HUES6 (cell line): Measurements from ENCODE around the gene RFC4.
A peak's percentile ranks its signal among the peaks of the same experiment; 100 is the strongest.
"Not testable (repeated sequence)": the region's sequence is repeated elsewhere in the genome, so short reads cannot be mapped to it uniquely, and the experiment has no call there.

Experiments
- H3K27ac ChIP-seq: 2 replicates; pipeline ENCODE4 v1.7.0; 2013; ENCODE audit warnings: low read depth, mild to moderate bottlenecking, low read length, inconsistent platforms
- H3K27me3 ChIP-seq: 2 replicates; pipeline ENCODE4 v1.6.1; 2013; ENCODE audit warnings: low read length; ENCODE audit not compliant: control insufficient read depth, insufficient read depth
- H3K36me3 ChIP-seq: 2 replicates; pipeline ENCODE4 v1.6.1; 2013; ENCODE audit warnings: low read length; ENCODE audit not compliant: control insufficient read depth, insufficient read depth
- H3K4me1 ChIP-seq: 2 replicates; pipeline ENCODE4 v1.6.1; 2013; ENCODE audit warnings: low read length; ENCODE audit not compliant: control insufficient read depth, insufficient read depth
- H3K4me3 ChIP-seq: 2 replicates; pipeline ENCODE4 v1.5.1; 2013; ENCODE audit warnings: low read depth, low read length
- H3K9ac ChIP-seq: one replicate; pipeline ENCODE4 v1.6.1; 2013; ENCODE audit warnings: mild to moderate bottlenecking, low read length
- H3K9me3 ChIP-seq: 2 replicates; pipeline ENCODE4 v1.6.1; 2013; ENCODE audit warnings: low read depth, low read length; ENCODE audit not compliant: control insufficient read depth, insufficient read depth

Gene RFC4

DNA sequence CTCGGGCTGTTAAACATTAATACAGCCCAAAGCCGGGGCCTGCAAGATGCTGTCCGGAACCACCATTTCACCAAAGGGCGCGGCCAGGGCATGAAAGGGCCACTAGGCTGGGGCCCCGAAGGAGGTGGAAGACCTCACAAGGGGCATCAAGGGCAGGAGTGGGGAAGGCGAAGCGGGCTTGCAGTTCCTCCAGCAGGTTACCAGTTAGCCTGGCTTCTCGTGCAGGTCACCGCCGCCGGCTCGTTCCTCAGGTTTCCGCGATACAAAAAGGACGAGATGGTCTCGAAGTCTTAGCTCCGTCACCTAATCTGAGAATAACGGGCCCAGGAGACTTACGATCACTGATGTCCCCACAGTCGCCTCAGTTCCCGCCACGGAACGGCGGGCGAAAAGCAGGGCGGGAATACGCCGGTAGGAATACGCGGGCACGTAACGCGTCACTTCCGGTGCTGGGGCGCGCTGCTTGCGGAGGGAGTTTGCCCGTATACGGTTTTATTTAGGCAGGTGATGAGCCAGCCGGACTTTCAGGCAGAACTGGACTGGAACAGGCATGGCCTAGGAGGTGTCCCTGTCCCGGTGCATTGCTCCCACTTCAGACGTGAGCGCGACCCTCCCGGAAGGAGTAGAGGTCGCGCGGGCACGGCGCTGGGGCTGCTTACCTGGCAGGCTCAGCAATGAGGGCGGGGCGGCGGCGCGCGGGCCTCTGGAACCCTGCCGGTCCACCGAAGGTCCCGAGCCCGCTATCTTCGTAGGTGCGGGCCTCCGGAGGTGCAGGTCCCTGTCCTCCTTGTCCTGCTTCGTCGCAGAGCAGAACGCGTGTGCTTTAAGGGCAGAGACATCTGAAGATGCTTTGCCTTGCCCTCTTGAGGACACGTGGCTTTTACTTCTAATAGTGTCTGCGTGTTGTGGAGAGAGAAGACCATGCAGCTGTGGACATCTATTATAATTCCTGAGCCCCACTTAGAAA, at the start of gene RFC4:
RFC4 (minus strand) TSS at position 394 of the 967 bp plus-strand sequence. CDS start 1,769 bp downstream, outside the sequence.
- Histone ChIP-seq H3K27ac (peak within 1 kb of the TSS; percentile 91), H3K4me3 (peak within 1 kb of the TSS; percentile 89), H3K9me3 (no peaks in the 10 kb centered on the region), H3K9ac (peak within 1 kb of the TSS; percentile 98), H3K27me3 (no peaks in the 10 kb centered on the region), H3K36me3 (peaks cover 36% of the 10 kb centered on the region), H3K4me1 (peaks cover 8% of the 10 kb centered on the region)

GRCh38 chr3:186854954-186855353, 48.7 kb upstream of the RFC4 start:
- H3K4me3 ChIP-seq: no peak overlapping the region
- no peaks in the 10 kb centered on the region for H3K36me3 ChIP-seq
- no peaks in the 10 kb centered on the region for H3K4me1 ChIP-seq
- H3K27ac ChIP-seq: no peak overlapping the region
- no peaks in the 10 kb centered on the region for H3K27me3 ChIP-seq
- no peaks in the 10 kb centered on the region for H3K9me3 ChIP-seq
- no peak overlapping the region for H3K9ac ChIP-seq

- no peak overlapping the region for H3K4me3 ChIP-seq
- H3K27ac ChIP-seq: no peak overlapping the region
- H3K9me3 ChIP-seq: no peaks in the 10 kb centered on the region
- H3K27me3 ChIP-seq: no peaks in the 10 kb centered on the region
- H3K36me3 ChIP-seq: no peaks in the 10 kb centered on the region
- H3K4me1 ChIP-seq: no peaks in the 10 kb centered on the region
- no peak overlapping the region for H3K9ac ChIP-seq
Observed at GRCh38 chr3:186854146-186854545, 47.9 kb upstream of the RFC4 start.

- no peaks in the 10 kb centered on the region for H3K36me3 ChIP-seq
- no peak overlapping the region for H3K9ac ChIP-seq
- H3K27ac ChIP-seq: no peak overlapping the region
- H3K4me3 ChIP-seq: no peak overlapping the region
- H3K27me3 ChIP-seq: no peaks in the 10 kb centered on the region
- no peaks in the 10 kb centered on the region for H3K4me1 ChIP-seq
- H3K9me3 ChIP-seq: no peaks in the 10 kb centered on the region
Observed at GRCh38 chr3:186852994-186853393, 46.7 kb upstream of the RFC4 start.

DNA sequence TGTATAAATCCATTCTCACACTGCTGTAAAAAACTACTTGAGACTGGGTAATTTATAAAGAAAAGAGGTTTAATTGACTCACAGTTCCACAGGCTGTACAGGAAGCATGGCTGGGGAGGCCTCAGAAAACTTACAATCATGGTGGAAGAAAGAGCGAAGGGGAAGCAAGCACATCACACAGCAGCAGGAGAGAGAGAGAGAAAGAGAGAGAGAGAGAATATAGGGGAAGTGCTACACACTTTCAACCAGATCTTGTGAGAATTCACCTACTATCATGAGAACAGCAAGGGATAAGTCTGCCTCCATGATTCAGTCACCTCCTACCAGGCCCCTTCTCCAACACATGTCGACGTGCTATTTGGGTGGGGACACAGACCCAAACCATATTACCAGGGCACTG, 45.6 kb upstream of the RFC4 start:
- H3K4me3 ChIP-seq, H3K36me3 ChIP-seq, H3K9me3 ChIP-seq, H3K4me1 ChIP-seq, H3K27me3 ChIP-seq, H3K27ac ChIP-seq, H3K9ac ChIP-seq: not testable (repeated sequence)

- Histone ChIP-seq H3K27me3 (no peaks in the 10 kb centered on the region; the same call in 1 of the 2 replicates), H3K27ac (no peak overlapping the region), H3K9me3 (no peaks in the 10 kb centered on the region), H3K36me3 (no peaks in the 10 kb centered on the region), H3K4me1 (no peaks in the 10 kb centered on the region), H3K9ac (no peak overlapping the region), H3K4me3 (no peak overlapping the region)
Observed at GRCh38 chr3:186849374-186849975, 43.2 kb upstream of the RFC4 start.

DNA sequence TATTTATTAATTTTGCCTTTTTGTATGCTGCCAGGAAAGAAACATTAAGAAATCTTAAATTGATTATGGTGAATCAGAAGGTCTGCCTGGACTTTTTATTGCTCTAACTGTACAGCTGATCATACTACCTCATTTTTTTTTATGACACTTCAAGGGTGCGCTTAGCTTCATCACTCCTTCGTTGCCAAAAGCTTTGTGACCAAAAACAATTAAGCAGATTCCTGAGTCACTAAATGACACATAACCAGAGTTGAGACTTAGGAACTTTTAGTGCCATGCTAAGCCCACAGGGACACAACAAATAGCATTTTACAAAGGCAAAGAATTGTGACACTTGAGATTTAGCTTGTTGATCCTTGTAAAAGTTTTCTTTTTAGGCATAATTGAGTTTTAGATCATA, 41.2 kb upstream of the RFC4 start:
- H3K9me3 ChIP-seq: no peaks in the 10 kb centered on the region
- H3K4me1 ChIP-seq: no peaks in the 10 kb centered on the region
- no peaks in the 10 kb centered on the region for H3K36me3 ChIP-seq
- no peaks in the 10 kb centered on the region; the same call in 1 of the 2 replicates for H3K27me3 ChIP-seq
- no peak overlapping the region for H3K27ac ChIP-seq
- no peak overlapping the region for H3K4me3 ChIP-seq
- no peak overlapping the region for H3K9ac ChIP-seq

- no peak overlapping the region for H3K4me3 ChIP-seq
- H3K36me3 ChIP-seq: no peaks in the 10 kb centered on the region
- no peak overlapping the region for H3K27ac ChIP-seq
- no peaks in the 10 kb centered on the region for H3K9me3 ChIP-seq
- no peaks in the 10 kb centered on the region for H3K4me1 ChIP-seq
- H3K9ac ChIP-seq: no peak overlapping the region
- H3K27me3 ChIP-seq: no peaks in the 10 kb centered on the region; the same call in 1 of the 2 replicates
Observed at GRCh38 chr3:186845756-186846155, 39.5 kb upstream of the RFC4 start.

GRCh38 chr3:186844908-186845307, 38.6 kb upstream of the RFC4 start:
- H3K4me3 ChIP-seq: no peak overlapping the region
- H3K9me3 ChIP-seq: no peaks in the 10 kb centered on the region
- no peak overlapping the region for H3K9ac ChIP-seq
- no peaks in the 10 kb centered on the region; the same call in 1 of the 2 replicates for H3K27me3 ChIP-seq
- H3K27ac ChIP-seq: no peak overlapping the region
- no peaks in the 10 kb centered on the region for H3K4me1 ChIP-seq
- no peaks in the 10 kb centered on the region for H3K36me3 ChIP-seq

- Histone ChIP-seq H3K4me3 (no peak overlapping the region), H3K4me1 (no peaks in the 10 kb centered on the region), H3K9ac (no peak overlapping the region), H3K27ac (no peak overlapping the region), H3K36me3 (no peaks in the 10 kb centered on the region), H3K9me3 (no peaks in the 10 kb centered on the region), H3K27me3 (no peaks in the 10 kb centered on the region; the same call in 1 of the 2 replicates)
Observed at GRCh38 chr3:186843039-186843432, 36.8 kb upstream of the RFC4 start.

GRCh38 chr3:186842426-186843038, 36.2 kb upstream of the RFC4 start, which contains the start of gene ADIPOQ:
Gene ADIPOQ, plus strand, starts transcription at chr3:186842710. Its CDS starts 10,349 bp downstream, at chr3:186853059.
- Histone ChIP-seq H3K27ac (no peak within 1 kb of the TSS), H3K36me3 (no peaks in the 10 kb centered on the region), H3K4me1 (no peaks in the 10 kb centered on the region), H3K9ac (peak within 1 kb of the TSS; percentile 19), H3K4me3 (no peak within 1 kb of the TSS), H3K27me3 (no peaks in the 10 kb centered on the region; the same call in 1 of the 2 replicates), H3K9me3 (no peaks in the 10 kb centered on the region)
